Measurements from ENCODE around the gene ITPA. TPM values are rescaled to one million over a fixed set of nuclear protein-coding genes. Genes with fewer than 3 reads are reported as not detected.

ITPA gene
- total and polyA plus RNA-seq, 2 of the 13 experiments (the other 11 are each of a cell fraction or from before 2014, with no cell fraction given), result 60.1 to 103 TPM

- no peak; the same call in 1 of the 2 replicates for TF ChIP-seq ZNF530 (CRISPR knock-in tag; IDR thresholded peaks at IDR 0.05; ENCODE audit: low read depth)
- TF ChIP-seq ZNF644 (CRISPR knock-in tag; IDR thresholded peaks at IDR 0.05; ENCODE audit: low read depth), result no peak
- no peak for TF ChIP-seq ATF3 (CRISPR knock-in tag; IDR thresholded peaks at IDR 0.05)
- TF ChIP-seq PBX3 (CRISPR knock-in tag; IDR thresholded peaks at IDR 0.05; ENCODE audit: borderline replicate concordance), result 0 out of 2 replicates have a peak, but pooled peaks have one; percentile 38
- peak; percentile 80; the same call in 1 of the 2 replicates for TF ChIP-seq ZNF580 (CRISPR knock-in tag; IDR thresholded peaks at IDR 0.05; ENCODE audit: borderline replicate concordance, low read depth)
- TF ChIP-seq ZBTB8A (CRISPR knock-in tag; IDR thresholded peaks at IDR 0.05; ENCODE audit: borderline replicate concordance, low read depth), result peak; percentile 39; the same call in 1 of the 2 replicates
- TF ChIP-seq MIER3 (CRISPR knock-in tag; IDR thresholded peaks at IDR 0.05; ENCODE audit: borderline replicate concordance), result peak; percentile 42
- peak; percentile 7 for TF ChIP-seq KLF6 (CRISPR knock-in tag; IDR thresholded peaks at IDR 0.05)
- TF ChIP-seq HBP1 (CRISPR knock-in tag; IDR thresholded peaks at IDR 0.05; ENCODE audit: low read depth), result peak; percentile 96
- peak; percentile 95; the same call in 1 of the 2 replicates for TF ChIP-seq ZNF138 (CRISPR knock-in tag; IDR thresholded peaks at IDR 0.05; ENCODE audit: low read depth)
- TF ChIP-seq ZNF282 (IDR thresholded peaks at IDR 0.05; ENCODE audit: partially characterized antibody), result no peak
- TF ChIP-seq CBX5 (CRISPR knock-in tag; IDR thresholded peaks at IDR 0.05; ENCODE audit: borderline replicate concordance), result peak; percentile 86; the same call in 1 of the 2 replicates
- TF ChIP-seq NCOA5 (CRISPR knock-in tag; IDR thresholded peaks at IDR 0.05), result no peak
- TF ChIP-seq ZBTB40 (IDR thresholded peaks at IDR 0.05), result no peak
- TF ChIP-seq ZBTB40 (CRISPR knock-in tag; IDR thresholded peaks at IDR 0.05), result peak; percentile 88
- TF ChIP-seq ZNF24 (IDR thresholded peaks at IDR 0.05), result no peak; the same call in 1 of the 2 replicates
Observed at GRCh38 chr20:3173610-3174441, 35.5 kb upstream of the ITPA start (continued).

Measured in HepG2 (cell line).